Measurements from ENCODE around the gene CALCOCO1.

GRCh38 chr12:53739214-53740129, 12.2 kb upstream of the CALCOCO1 start:
- TF ChIP-seq GATA2 (IDR thresholded peaks at IDR 0.05; ENCODE audit: low read depth, low read length) = peak; percentile 48; the same call in 1 of the 2 replicates
- TF ChIP-seq GATA3 (IDR thresholded peaks at IDR 0.05; ENCODE audit: low read depth, low read length) = no peak
